HG03439 (cell line): ENCODE measurements around the gene AQP12A.

ENCODE experiments used
- ATAC-seq: cut with Tn5 transposase; IDR thresholded peaks from one replicate; pipeline ENCODE4 v1.9.1; 2021; ENCODE audit warnings: mild to moderate bottlenecking, moderate library complexity; ENCODE audit not compliant: unreplicated experiment

The AQP12A gene

DNA sequence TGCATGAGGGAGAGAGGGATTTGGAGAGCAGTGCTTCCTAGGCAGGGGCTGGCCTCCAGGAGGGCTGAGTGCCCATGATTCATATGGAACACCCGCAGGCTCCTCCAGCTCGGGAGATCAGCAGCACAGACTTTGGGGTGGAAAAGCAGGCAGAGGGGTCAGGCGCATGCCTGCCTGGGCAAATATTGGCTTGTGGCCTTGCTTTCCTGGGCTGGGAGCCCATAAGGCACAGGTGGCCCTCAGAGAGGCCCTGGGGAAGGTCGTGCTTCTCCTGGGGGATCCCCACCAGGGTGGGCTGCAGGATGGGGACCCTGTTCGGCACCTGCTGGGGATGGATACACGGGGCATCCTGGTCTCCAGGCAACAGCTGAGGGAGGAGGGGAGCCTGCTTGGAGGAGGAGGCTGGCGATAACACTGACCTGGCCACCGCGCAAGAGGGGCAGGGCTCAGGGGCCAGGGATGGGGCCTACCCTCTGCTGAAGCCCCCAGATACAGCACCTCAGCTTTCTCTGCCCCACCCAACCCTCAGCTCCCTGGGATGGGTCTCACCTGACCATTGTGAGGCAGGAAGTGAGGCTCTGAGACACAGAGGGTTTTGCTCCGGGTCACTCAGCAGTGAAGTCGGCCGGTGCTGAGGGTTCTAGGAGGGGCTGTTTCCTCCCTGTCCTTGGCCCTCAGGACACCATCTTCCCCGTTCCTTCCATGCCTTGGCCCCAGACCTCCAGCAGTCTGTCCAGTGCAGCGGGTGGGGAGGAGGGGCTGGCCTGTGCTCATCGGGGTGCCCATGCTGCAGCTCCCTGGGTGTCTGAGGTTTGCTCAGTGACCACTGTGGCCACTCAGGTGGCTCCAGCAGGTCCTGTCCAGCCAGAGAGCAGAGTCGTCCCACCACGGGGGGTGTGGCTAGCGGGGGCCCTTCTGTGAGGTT is 12.0 kb downstream of the AQP12A start:
- no peak for ATAC-seq

DNA sequence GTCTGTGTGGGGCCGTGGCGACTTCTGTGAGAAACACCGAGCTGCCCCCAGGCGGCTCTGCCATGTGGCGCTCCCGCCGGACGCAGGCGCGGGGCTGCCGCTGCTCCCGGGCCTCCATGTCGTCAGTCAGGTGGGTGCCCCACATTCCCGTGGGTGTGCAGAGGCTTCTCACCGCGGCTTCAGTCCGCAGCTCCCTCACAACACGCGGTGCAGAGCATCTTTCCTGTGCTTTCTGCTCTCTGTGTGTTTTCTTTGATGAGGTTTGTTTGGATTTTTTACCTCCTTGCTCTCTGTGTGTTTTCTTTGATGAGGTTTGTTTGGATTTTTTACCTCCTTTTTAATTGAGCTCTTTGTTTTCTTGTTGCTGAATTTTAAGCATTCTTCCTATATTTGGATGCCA is 13.0 kb downstream of the AQP12A start:
- ATAC-seq, result no peak

DNA sequence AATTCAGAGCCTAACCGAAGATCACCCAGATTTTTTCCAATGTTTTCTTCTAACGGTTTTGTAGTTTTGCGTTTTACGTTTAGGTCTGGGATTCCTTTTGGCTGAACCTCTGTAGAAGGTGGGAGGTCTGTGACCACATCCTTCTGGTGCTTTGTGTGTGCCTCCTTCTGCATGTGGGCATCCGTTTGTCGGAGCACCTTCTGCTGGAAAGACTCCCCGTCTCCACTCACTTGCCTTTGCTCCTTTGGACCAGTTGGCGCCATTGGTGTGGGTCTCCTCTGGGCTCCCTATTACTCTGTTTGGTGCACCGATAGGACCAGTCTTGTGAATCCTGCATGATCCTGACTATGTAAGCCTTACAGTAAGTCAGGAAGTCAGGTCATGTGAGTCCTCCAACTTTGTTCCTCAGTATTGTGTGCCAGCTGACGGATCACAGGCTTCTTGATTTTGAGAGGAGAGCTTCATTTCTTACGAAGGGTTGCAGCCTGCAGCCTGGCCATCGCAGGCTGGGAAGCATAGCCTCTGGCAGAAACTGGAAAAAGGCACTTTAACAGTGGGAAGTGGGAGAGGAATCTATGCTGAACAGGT is 13.6 kb downstream of the AQP12A start:
- no peak for ATAC-seq

DNA sequence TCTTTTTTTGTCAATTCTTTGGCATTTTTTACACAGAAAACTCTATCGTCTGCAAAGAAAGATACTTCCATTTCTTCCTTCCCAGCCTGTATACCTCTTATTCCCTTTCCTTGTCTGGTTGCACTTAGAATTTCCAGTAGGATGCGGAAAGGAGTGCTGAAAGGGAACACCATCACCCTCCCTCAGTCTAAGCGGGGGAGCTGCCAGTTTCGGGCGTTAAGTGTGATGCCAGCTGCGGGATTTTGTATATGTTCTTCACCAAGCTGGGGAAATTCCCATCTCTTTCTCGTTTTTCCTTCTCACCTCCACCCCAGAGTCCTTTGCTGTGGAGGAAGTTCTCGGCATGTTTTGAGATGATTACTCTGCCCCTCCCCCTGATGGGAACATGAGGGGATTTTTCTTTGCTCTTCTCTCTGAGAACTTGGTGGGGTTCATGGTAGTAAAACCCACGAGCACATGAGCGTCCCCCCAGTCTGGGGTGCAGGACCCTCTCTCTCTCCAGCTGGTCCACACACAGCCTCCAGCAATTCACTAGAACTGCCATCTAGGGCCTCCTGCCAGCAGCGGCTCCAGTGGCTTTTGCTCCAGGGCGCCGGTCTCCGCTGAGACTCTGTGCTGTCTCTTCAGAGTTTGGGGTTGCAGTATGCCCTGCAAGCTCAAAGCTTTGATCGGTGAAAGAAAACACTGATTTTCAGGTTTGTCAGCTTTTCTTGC is 15.5 kb downstream of the AQP12A start:
- no peak for ATAC-seq

DNA sequence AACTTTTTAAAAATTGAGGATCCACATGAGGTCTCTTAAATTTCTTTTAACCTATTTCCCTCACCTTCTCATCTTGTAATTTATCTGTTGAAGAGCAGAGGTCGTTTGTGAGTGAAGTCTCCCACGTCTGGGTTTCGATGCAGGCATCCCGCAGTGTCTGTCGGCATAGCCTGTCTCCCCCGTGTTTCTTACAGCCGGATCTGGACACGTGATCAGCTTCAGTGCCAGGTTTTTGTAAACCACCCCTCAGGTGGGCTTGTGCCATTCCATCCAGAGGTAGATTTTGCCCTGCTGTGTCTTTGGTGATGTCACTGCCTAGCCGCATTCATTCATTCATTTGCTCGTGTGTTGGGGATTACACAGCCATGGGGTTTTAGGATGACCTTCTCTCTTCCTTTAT is 16.2 kb downstream of the AQP12A start:
- ATAC-seq, result no peak

DNA sequence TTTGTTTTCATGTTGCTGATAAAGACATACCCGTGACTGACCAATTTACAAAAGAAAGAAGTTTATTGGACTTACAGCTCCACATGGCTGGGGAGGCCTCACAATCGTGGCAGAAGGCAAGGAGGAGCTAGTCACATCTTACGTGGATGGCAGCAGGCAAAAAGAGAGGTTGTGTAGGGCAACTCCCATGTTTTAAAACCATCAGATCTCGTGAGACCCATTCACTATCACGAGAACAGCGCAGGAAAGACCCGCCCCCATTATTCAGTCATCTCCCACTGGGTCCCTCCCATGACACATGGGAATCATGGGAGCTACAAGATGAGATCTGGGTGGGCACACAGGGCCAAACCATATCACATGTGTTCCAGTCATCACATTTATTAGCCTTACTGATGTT is 16.8 kb downstream of the AQP12A start:
- ATAC-seq, result no peak

DNA sequence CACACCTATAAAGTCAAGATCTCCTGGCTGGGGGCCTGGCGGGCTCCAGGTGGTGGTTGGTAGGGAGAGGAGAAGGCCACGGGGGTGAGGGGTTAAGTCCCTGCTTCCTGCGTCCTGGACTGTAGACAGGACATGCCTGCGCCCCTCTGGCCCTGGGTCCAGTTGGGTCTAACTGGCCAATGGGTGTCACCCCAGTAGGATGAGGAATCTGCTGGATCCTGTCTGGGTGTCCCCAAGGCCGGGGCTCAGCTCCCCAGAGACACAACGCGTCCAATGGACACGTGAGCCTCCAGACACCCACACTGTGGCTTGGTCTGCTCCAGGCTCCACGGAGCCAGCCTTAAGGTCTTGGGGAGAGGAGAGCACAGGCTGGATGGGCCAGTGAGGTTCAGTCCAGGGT is 19.6 kb downstream of the AQP12A start:
- ATAC-seq, result no peak

DNA sequence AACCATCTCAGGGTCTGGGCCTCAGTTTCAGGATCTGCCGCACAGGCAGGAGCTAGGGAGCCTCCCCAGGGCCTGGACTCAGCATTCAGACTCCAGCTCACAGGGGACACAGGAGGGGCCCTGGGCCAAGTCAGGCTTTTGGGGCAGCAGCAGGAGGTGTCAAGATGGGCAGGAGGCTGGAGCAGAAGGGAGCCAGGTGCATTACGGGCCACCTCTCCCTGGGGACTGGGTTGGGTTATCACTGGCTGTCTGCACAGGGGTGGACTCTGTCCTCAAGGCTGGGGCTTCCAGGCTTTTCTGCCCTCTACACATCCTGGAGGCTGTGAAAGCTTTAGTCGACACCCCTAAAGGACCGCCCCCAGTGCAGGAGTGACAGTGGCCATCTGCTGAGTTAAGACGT is 20.0 kb downstream of the AQP12A start:
- no peak for ATAC-seq

DNA sequence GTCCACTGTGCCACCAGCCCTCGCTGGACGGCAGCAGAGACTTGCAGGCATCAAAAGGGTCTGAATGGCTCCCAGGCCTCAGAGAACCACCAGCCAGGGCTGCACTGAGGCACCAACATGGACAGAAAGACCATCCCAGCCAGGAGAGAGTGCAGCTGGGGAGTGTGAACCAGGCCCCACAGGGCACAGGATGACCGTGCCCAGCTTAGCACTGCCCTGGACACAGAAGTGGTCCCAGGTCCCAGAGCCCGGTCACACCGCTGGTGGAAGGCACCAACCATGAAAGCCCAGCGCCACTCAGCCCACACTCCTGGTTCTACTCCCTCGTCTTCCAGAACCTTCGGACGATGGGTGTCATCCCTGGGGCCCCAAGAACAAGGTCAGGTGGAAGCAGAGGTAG is 20.5 kb downstream of the AQP12A start:
- ATAC-seq, result no peak

DNA sequence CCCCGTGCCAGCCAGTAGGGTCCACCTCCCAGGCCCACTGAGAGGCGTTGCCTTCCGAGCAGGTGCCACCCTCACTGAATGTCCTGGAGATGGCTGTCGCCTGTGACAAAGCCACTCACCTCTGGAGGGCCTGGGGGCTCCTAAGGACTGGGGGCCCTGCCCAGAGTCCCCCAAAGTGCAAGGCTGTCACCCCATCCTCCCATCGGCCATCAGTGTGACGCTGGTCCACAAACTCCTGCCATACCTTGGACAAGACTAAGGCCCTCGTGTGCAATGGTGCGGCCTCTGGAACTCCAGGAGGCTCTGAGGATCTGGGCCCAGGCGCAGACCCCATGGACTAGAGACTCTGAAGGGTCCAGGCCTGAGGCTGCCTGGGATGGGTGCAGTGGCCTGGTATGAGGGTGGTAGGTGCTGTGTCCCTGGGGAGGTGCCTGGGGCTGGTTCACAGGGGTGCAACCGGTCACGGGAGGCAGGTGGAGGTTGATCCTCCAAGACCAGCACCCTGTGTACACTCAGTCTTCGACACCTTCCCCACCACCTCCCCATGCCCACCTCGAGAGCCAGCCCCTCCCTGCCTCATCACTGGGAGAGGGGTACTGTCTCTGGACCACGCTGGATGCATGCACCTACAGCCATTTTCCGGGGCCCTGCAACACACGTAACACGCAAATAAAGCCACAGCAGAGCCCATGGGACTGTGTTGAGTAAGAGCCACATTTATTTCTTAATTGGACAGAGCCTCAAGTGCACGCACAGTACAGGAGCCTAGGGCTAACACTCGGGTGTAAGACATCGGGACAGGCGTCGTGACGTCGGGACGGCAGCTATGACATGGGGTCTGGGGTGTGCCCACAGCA is 21.6 kb downstream of the AQP12A start:
- no peak for ATAC-seq

DNA sequence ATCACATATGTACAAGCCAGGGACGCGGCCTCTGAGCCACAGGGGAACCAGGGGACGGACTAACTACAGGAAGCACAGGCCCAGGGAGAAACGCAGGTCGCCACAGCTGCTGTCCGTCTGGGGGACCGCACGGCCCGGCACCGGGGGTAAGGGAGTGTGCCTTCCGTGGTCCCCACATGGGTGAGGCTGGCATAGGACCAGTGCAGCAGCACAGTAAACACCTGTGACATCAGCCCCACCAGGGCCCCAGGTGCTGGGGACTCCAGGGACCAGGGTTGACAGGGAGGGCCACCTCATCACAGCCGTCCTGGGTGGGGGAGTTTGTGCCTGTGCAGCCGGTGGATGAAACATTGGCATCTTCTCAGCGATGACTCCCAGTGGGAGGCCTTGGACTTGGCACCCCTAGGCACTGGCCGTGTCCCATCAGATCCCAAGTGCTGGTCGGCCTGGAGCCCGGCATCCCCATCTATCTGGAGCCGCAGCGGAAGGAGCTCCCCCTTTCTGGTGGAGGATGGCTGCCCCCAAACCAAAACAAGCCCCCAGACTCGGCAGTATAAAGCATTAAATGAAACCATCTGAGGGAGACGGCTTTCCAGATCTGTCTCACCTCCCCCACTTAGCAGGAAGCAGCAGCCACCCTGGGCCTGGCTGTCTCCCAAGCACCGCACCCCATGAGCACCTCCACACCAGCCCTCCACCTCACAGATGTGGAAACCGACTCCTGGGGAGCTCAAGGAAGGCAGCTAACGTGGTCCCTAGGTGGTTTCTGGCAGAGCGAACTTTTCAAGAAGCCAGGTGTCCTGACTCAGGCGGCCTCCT is 22.5 kb downstream of the AQP12A start:
- ATAC-seq, result no peak

DNA sequence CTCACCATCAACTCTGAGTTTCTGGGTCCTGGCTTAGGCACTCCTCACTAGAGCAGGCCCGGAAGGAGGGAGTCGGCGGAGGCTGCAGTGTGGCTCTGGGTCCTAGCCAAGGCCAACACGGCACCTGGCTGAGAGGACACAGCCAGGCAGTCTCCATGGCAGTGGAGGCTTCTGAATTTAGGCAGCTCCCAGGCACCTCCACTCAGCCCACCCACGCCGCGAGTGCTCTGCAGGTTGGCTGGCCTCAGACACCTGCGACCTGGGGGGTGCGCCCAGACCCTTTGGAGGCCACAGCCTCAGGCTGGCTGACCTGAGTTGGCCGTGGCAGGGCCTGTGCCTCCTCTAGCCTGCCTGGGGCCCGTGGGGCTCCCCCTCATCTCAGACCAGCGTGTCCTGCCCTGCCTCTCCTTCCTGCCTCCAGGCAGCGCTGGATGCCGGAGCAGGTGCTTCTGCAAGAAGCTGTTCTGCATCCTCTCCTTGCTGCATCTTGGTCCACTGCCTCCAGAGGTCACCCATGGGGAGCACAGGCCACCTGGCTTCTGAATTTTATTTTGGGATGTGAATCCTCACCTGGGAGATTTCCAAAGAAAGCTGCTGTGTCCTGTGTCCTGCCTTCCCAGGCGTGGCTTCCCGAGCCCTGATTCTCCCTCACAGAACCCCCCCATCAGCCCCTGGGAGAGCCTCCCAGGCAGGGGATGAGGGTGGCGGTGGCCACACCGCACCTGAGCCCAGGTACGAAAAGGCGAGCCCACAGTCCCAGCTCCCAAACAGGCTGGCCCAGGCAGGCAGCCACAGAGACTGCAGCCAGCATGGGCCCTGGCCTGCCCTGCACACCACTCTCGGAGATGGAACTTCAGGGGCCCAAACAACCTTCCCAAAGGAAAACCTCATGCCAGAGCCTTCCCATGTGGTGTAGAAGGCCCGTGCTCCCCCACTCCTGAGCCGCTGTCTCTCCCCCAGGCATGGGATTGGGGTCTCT is 23.4 kb downstream of the AQP12A start:
- ATAC-seq, result no peak

DNA sequence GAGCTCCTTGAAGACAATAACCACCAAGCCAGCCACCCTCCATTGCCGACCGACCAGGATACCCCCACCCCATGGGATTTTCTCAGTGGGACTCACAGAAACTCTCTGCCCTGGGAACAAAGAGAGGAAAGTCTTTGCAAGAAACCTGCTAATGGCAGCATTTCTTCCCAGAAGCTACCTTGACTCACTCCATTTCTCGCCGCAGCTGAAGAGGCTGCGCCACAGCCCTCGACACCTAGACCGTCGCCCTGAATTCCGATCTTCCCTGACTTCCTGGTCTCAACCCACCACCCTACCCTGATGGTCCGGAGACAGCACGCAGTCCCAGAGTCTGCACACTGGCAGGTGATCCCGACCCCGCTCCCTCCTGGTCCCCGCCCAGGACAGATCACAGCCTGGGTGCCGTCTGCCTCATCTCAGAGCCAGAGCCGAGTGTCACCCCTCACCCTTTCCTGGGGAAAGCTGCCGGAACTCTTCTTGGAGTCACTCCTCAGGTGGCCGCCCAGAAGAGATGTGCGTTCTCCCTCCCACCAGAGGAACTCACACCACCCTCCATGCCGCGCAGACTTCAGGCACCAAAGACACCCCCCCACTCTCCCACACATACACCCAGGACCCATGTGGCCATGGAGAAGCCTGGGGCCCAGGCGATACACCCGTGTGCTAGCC is 24.6 kb downstream of the AQP12A start:
- no peak for ATAC-seq

DNA sequence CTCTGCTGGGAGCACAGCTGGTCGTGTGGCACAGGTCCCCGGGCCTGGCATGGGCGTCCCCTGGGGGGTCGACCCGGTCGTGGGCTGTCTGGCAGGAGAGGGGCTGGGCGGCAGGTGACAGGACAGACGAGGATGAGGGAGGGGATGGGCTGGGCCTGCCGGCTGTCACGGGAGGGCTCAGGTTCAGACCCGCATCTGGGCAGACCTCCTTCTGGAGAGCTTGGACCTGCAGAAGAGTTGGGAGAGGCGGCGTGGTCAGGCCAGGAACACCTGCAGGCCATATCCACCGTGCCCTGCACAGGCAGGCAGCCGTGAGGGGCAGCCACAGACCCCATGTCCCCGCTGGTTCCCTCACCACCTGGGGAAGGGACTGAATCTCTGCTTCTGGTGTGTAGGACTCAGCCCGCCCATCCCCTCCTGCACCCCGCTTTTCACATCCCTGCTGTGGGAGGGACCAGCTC is 25.5 kb downstream of the AQP12A start:
- no peak for ATAC-seq

DNA sequence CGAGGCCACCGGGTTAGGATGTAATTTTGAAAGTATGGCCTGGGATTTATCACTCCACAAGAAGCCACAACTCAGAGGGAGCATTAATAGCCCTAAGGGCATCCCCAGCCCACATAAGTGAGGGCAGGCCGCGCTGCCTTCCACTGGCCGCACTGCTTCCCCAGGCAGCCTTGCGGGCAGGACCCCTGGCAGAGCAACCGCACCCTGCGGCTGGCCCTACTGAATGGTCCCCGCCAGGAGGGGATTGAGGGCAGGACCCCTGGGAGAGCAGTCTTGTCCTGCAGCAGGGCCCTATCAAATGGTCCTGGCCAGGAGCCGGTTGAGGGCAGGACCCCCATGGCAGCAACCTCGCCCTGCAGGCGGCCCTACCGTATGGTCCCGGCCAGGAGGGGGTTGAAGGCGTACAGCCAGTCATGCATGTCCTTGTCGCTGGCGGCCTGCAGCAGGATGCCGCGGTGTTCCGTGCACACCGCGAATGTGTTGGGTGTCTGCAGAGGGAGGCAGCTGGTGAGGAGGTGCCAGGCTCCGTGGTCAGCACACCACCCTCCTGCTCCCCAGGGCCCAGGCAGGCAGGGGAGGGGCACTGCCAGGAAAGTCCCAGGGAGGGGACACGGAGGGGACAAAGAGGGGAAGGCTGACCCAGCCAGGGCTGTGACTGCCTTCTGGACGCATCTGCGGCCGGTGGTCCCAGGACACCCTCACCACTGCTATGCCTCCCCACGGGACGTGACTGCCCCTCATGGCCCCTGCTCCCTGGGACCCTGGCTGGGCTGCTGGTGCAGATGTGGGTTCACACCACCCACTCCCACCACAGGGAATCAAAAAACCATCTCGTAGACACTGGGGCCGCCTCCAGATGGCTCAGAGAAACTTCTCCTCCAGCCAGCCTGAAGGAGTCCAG is 26.3 kb downstream of the AQP12A start:
- no peak for ATAC-seq

DNA sequence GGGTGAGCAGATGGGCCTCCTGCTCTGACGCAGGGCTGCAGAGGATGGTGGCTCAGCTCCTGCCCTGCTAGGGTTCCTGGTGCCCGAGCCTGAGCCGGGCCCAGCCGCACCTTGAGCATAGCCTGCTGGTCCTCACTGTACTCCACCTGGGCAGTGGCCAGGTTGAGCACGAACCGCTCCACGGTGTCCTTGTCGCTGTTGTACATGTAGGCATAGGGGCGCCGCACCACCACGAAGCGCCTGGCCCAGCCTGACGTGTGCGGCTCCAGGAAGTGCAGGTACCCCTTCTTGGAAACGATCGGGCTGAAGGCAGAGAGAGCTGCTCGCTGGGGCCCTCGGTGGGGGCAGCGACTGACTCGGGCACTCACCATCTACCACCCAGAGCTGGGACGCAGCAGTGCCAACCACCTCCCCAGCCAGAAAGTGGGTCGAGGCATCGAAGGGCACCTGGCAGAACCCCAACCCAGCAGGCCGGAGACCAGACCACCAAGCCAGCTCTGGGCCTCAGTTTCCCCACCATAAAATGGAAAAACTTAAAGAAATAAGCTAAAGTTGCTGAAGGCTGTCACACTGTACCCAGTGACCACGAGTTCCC is 27.3 kb downstream of the AQP12A start:
- ATAC-seq, result no peak
